Stomach smooth muscle (tissue), 2 donors: ENCODE measurements around the gene DDX1.

Source experiments
- H3K27ac ChIP-seq: one replicate; pipeline ENCODE4 v1.7.0; 2013; ENCODE audit warnings: mild to moderate bottlenecking, low read length, inconsistent platforms
- H3K27me3 ChIP-seq, 2 donors: one replicate each; pipeline ENCODE4 v1.7.0; 2013; ENCODE audit warnings: low read length in 2 of 2; ENCODE audit not compliant: insufficient read depth in 2 of 2, control insufficient read depth in 1 of 2
- H3K36me3 ChIP-seq, 2 donors: one replicate each; pipeline ENCODE4 v1.7.0; 2013; ENCODE audit warnings: low read length in 2 of 2; ENCODE audit not compliant: control insufficient read depth in 2 of 2, insufficient read depth in 2 of 2
- H3K4me1 ChIP-seq: one replicate; pipeline ENCODE4 v1.7.0; 2013; ENCODE audit warnings: low read length; ENCODE audit not compliant: control insufficient read depth, insufficient read depth
- H3K4me3 ChIP-seq, 2 donors: one replicate each; pipeline ENCODE4 v1.7.0; 2013; ENCODE audit warnings: low read length in 2 of 2
- H3K9ac ChIP-seq, 2 donors: one replicate each; pipeline ENCODE4 v1.7.0; 2013; ENCODE audit warnings: low read length in 2 of 2, mild to moderate bottlenecking in 1 of 2
- H3K9me3 ChIP-seq, 2 donors: one replicate each; pipeline ENCODE4 v1.7.0; 2013; ENCODE audit warnings: low read length in 2 of 2; ENCODE audit not compliant: control insufficient read depth in 2 of 2
- donor health status: healthy.
- donor health status: Pancreatic carcinoma.

DDX1 gene

GRCh38 chr2:15582710-15583357, 8.8 kb upstream of the DDX1 start:
- H3K36me3 ChIP-seq: no peaks in the 10 kb centered on the region
- H3K4me1 ChIP-seq: no peaks in the 10 kb centered on the region
- no peak overlapping the region for H3K9ac ChIP-seq
- H3K27me3 ChIP-seq: no peaks in the 10 kb centered on the region
- no peak overlapping the region for H3K4me3 ChIP-seq
- H3K27ac ChIP-seq: no peak overlapping the region
- no peaks in the 10 kb centered on the region for H3K9me3 ChIP-seq

- Histone ChIP-seq H3K27ac (no peak overlapping the region), H3K36me3 (no peaks in the 10 kb centered on the region), H3K9ac (no peak overlapping the region), H3K9me3 (no peaks in the 10 kb centered on the region), H3K4me1 (no peaks in the 10 kb centered on the region), H3K4me3 (no peak overlapping the region), H3K27me3 (no peaks in the 10 kb centered on the region)
Measured at GRCh38 chr2:15583826-15584225, 7.8 kb upstream of the DDX1 start.

- H3K27me3 ChIP-seq: no peaks in the 10 kb centered on the region
- H3K27ac ChIP-seq: no peak overlapping the region
- no peak overlapping the region for H3K9ac ChIP-seq
- no peak overlapping the region for H3K4me3 ChIP-seq
- H3K36me3 ChIP-seq: no peaks in the 10 kb centered on the region
- H3K4me1 ChIP-seq: no peaks in the 10 kb centered on the region
- H3K9me3 ChIP-seq: no peaks in the 10 kb centered on the region
Measured at GRCh38 chr2:15584316-15584715, 7.4 kb upstream of the DDX1 start.

GRCh38 chr2:15584767-15585469, 6.8 kb upstream of the DDX1 start:
- H3K36me3 ChIP-seq: no peaks in the 10 kb centered on the region

DNA sequence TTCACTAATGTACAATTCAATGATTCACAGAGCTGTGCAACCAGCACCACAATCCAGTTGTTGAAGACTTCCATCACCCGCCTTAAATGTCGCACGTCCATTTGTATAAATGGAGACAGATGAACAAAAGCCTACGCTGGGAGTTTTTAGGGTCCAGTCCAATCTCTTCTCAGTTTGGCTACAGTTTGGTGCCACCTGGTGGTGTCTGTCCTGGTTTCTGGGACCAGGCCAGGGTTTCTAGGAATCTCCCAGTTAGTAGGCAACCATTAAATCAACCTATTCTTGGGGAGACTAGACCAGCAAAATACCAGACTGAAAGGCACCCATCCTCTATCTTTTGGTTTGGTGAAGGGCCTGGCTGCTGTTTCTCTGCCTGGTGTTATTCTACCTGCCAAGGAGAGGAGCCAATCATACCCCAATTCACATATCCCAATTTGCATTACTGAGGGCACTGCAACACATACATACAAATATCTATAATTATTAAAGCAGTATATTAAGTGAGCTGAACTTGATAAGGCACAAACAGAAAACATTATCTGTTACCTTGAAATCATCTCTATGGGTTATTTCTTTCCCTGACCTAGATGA, 3.2 kb upstream of the DDX1 start:
- Histone ChIP-seq H3K9ac (no peak overlapping the region), H3K27ac (no peak overlapping the region), H3K27me3 (no peaks in the 10 kb centered on the region), H3K4me3 (no peak overlapping the region), H3K4me1 (peaks cover 10% of the 10 kb centered on the region), H3K36me3 (no peaks in the 10 kb centered on the region), H3K9me3 (no peaks in the 10 kb centered on the region)

More at GRCh38 chr2:15584767-15585469, 6.8 kb upstream of the DDX1 start:
- H3K27me3 ChIP-seq: no peaks in the 10 kb centered on the region
- no peak overlapping the region for H3K9ac ChIP-seq
- H3K9me3 ChIP-seq: no peaks in the 10 kb centered on the region
- H3K4me3 ChIP-seq: no peak overlapping the region
- no peak overlapping the region for H3K27ac ChIP-seq
- H3K4me1 ChIP-seq: no peaks in the 10 kb centered on the region

DNA sequence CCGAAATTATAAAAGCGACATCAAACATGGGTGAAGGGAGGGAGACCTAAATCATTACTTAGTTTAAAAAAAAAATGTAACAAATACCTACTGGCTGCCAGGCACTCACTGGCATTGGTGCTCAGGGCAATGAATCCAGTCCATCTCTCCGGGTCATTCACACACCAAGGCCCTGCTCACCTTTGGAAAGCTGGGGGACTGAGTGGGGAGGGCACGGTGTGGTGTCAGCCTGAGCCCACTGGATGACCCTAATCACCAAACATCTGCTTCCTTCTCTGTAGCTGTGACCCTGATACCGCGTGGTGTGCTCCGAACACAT, 336 bp upstream of the DDX1 start:
- no peaks in the 10 kb centered on the region for H3K27me3 ChIP-seq
- H3K27ac ChIP-seq: peak overlapping the region; percentile 88
- H3K9ac ChIP-seq: peak overlapping the region; percentile 93 to 95
- peak overlapping the region; percentile 91 to 95 for H3K4me3 ChIP-seq
- no peaks in the 10 kb centered on the region for H3K9me3 ChIP-seq
- peaks cover 13% of the 10 kb centered on the region for H3K4me1 ChIP-seq
- H3K36me3 ChIP-seq: peaks cover 11% of the 10 kb centered on the region in 2 donors

- H3K36me3 ChIP-seq: peaks cover 19 to 25% of the 10 kb centered on the region in 2 donors
- no peaks in the 10 kb centered on the region for H3K9me3 ChIP-seq
- no peak overlapping the region for H3K27ac ChIP-seq
- peak overlapping the region; percentile 46 to 91 for H3K4me3 ChIP-seq
- no peak overlapping the region for H3K9ac ChIP-seq
- peaks cover 13% of the 10 kb centered on the region for H3K4me1 ChIP-seq
- no peaks in the 10 kb centered on the region for H3K27me3 ChIP-seq
Measured at GRCh38 chr2:15593327-15593705, 1.6 kb downstream of the DDX1 start.

GRCh38 chr2:15594291-15595256, 2.9 kb downstream of the DDX1 start:
- H3K27me3 ChIP-seq: no peaks in the 10 kb centered on the region
- peaks cover 13% of the 10 kb centered on the region for H3K4me1 ChIP-seq
- no peak overlapping the region for H3K9ac ChIP-seq
- no peak overlapping the region for H3K27ac ChIP-seq
- H3K36me3 ChIP-seq: peaks cover 19 to 27% of the 10 kb centered on the region in 2 donors
- H3K4me3 ChIP-seq: no peak overlapping the region
- no peaks in the 10 kb centered on the region for H3K9me3 ChIP-seq

DNA sequence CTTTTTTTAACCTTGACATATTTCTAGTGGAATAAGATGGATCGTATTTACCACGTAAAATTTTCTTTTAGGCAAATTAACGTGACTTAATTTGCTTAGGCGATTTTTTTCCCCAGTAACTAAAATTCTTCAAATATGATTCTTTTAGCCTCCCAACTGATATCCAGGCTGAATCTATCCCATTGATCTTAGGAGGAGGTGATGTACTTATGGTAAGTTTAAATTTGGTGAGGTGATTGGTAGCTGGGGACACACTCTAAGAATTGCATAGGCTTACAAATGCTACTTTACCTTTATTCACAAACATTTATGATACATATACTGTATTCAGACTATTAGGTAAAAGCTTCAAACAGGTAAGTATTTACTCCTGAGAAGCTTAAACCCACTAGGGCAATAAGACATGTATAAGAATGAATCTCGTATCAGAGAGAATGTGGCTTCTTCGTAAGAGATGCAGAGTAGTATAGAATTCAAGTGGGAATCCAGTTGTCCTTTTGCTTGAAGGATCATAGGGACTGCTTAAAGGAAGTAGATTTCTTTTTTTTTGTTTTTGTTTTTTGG, 3.8 kb downstream of the DDX1 start:
- peaks cover 26 to 30% of the 10 kb centered on the region in 2 donors for H3K36me3 ChIP-seq
- H3K4me3 ChIP-seq: no peak overlapping the region
- no peaks in the 10 kb centered on the region for H3K27me3 ChIP-seq
- H3K9me3 ChIP-seq: no peaks in the 10 kb centered on the region
- peaks cover 13% of the 10 kb centered on the region for H3K4me1 ChIP-seq
- no peak overlapping the region for H3K27ac ChIP-seq
- no peak overlapping the region for H3K9ac ChIP-seq

- Histone ChIP-seq H3K36me3 (peaks cover 29 to 34% of the 10 kb centered on the region in 2 donors), H3K9me3 (no peaks in the 10 kb centered on the region), H3K27ac (no peak overlapping the region), H3K4me3 (no peak overlapping the region), H3K9ac (no peak overlapping the region), H3K27me3 (no peaks in the 10 kb centered on the region), H3K4me1 (peaks cover 13% of the 10 kb centered on the region)
Measured at GRCh38 chr2:15595936-15596335, 4.3 kb downstream of the DDX1 start.
